HEK293 (cell line): Measurements from ENCODE around the gene CDCP2.

ENCODE experiments used
- CTCF ChIA-PET: fragments of 350-600 bp; formaldehyde crosslinking; extraction: SDS; loops from one replicate; lab custom pipeline; 2021; ENCODE audit warnings: antibody characterized with exemption; lab: Yijun Ruan, JAX
- POLR2A ChIA-PET: fragments of 300-600 bp; formaldehyde crosslinking; extraction: SDS; loops from one replicate; lab custom pipeline; 2020; ENCODE audit warnings: antibody characterized with exemption, inconsistent platforms; lab: Yijun Ruan, JAX
- H3K27ac ChIP-seq: fragments of 200-500 bp; sonication (Bioruptor generic); 2 replicates; pipeline ENCODE4 v1.5.1; 2014; ENCODE audit warnings: low read depth, low read length, control low read depth, inconsistent platforms; ENCODE audit errors: extremely low read depth
- H3K36me3 ChIP-seq, 2 experiments: fragments of 200-500 bp in 1 of 2; sonication (Bioruptor generic) in 1 of 2; 1 replicate in 1 of 2; 2 replicates in 1 of 2; pipeline ENCODE4 v1.5.1; 2014 to 2017; ENCODE audit warnings: inconsistent platforms in 2 of 2, low read length in 2 of 2; ENCODE audit not compliant: control insufficient read depth in 2 of 2, insufficient read depth in 1 of 2
- H3K4me1 ChIP-seq: fragments of 200-500 bp; sonication (Bioruptor generic); 2 replicates; pipeline ENCODE4 v1.5.1; 2014; ENCODE audit warnings: mild to moderate bottlenecking, low read length, inconsistent platforms; ENCODE audit not compliant: control insufficient read depth, insufficient read depth
- H3K4me3 ChIP-seq: 2 replicates; pipeline ENCODE4 v1.5.1; 2011; ENCODE audit warnings: low read depth, mild to moderate bottlenecking, control low read depth, low read length, moderate library complexity
- H3K9me3 ChIP-seq: fragments of 200-500 bp; sonication (Bioruptor generic); 2 replicates; pipeline ENCODE4 v1.5.1; 2014; ENCODE audit warnings: low read depth, low read length, inconsistent platforms; ENCODE audit not compliant: control insufficient read depth, insufficient read depth
- FEZF1 ChIP-seq: fragments of 450-650 bp; formaldehyde crosslinking; IDR thresholded peaks from 2 replicates; pipeline ENCODE4 v1.5.1; 2016; ENCODE audit warnings: missing biosample characterization, missing genetic modification characterization
- KLF10 ChIP-seq: fragments of 450-650 bp; IDR thresholded peaks from 2 replicates; pipeline ENCODE4 v1.5.1; 2018; ENCODE audit warnings: missing biosample characterization, mild to moderate bottlenecking, missing genetic modification characterization
- MYNN ChIP-seq: fragments of 450-650 bp; formaldehyde crosslinking; IDR thresholded peaks from 2 replicates; pipeline ENCODE4 v1.5.1; 2016; ENCODE audit warnings: missing biosample characterization, missing genetic modification characterization, borderline replicate concordance
- OSR2 ChIP-seq: fragments of 450-650 bp; formaldehyde crosslinking; IDR thresholded peaks from 2 replicates; pipeline ENCODE4 v1.5.1; 2016; ENCODE audit warnings: missing biosample characterization, missing genetic modification characterization
- REPIN1 ChIP-seq: fragments of 450-650 bp; formaldehyde crosslinking; IDR thresholded peaks from 2 replicates; pipeline ENCODE4 v1.5.1; 2017; ENCODE audit warnings: missing biosample characterization, missing genetic modification characterization, low read depth
- SCRT2 ChIP-seq: fragments of 450-650 bp; formaldehyde crosslinking; IDR thresholded peaks from 2 replicates; pipeline ENCODE4 v1.5.1; 2016; ENCODE audit warnings: missing biosample characterization, missing genetic modification characterization
- SP2 ChIP-seq: fragments of 450-650 bp; formaldehyde crosslinking; IDR thresholded peaks from 2 replicates; pipeline ENCODE4 v1.5.1; 2016; ENCODE audit warnings: missing biosample characterization, missing genetic modification characterization
- SP7 ChIP-seq: fragments of 450-650 bp; formaldehyde crosslinking; IDR thresholded peaks from 2 replicates; pipeline ENCODE4 v1.5.1; 2016; ENCODE audit warnings: missing biosample characterization, missing genetic modification characterization
- WT1 ChIP-seq: fragments of 450-650 bp; formaldehyde crosslinking; IDR thresholded peaks from 2 replicates; pipeline ENCODE4 v1.5.1; 2016; ENCODE audit warnings: missing biosample characterization, missing genetic modification characterization
- ZFHX2 ChIP-seq: fragments of 450-650 bp; formaldehyde crosslinking; conservative IDR thresholded peaks from 2 replicates; pipeline ENCODE4 v1.5.1; 2016; ENCODE audit warnings: missing biosample characterization, missing genetic modification characterization
- ZNF114 ChIP-seq: fragments of 450-650 bp; formaldehyde crosslinking; IDR thresholded peaks from 2 replicates; pipeline ENCODE4 v1.5.0; 2017; ENCODE audit warnings: missing biosample characterization, missing genetic modification characterization
- ZNF121 ChIP-seq: fragments of 450-650 bp; formaldehyde crosslinking; IDR thresholded peaks from 2 replicates; pipeline ENCODE4 v1.5.1; 2016; ENCODE audit warnings: missing biosample characterization, missing genetic modification characterization
- ZNF184 ChIP-seq: fragments of 450-650 bp; IDR thresholded peaks from 2 replicates; pipeline ENCODE4 v1.5.1; 2018; ENCODE audit warnings: missing biosample characterization, mild to moderate bottlenecking, missing genetic modification characterization
- ZNF2 ChIP-seq: fragments of 450-650 bp; formaldehyde crosslinking; IDR thresholded peaks from 2 replicates; pipeline ENCODE4 v1.5.1; 2016; ENCODE audit warnings: missing biosample characterization, missing genetic modification characterization
- ZNF223 ChIP-seq: fragments of 450-650 bp; formaldehyde crosslinking; IDR thresholded peaks from 2 replicates; pipeline ENCODE4 v1.5.1; 2016; ENCODE audit warnings: missing biosample characterization, missing genetic modification characterization
- ZNF239 ChIP-seq: fragments of 450-650 bp; formaldehyde crosslinking; IDR thresholded peaks from 2 replicates; pipeline ENCODE4 v1.5.1; 2016; ENCODE audit warnings: missing biosample characterization, missing genetic modification characterization
- ZNF341 ChIP-seq: fragments of 450-650 bp; formaldehyde crosslinking; IDR thresholded peaks from 2 replicates; pipeline ENCODE4; 2016; ENCODE audit warnings: low read depth, missing biosample characterization, missing genetic modification characterization
- ZNF416 ChIP-seq: fragments of 450-650 bp; formaldehyde crosslinking; IDR thresholded peaks from 2 replicates; pipeline ENCODE4 v1.5.1; 2016; ENCODE audit warnings: missing biosample characterization, missing genetic modification characterization
- ZNF521 ChIP-seq: fragments of 450-650 bp; formaldehyde crosslinking; IDR thresholded peaks from 2 replicates; pipeline ENCODE4 v1.5.1; 2017; ENCODE audit warnings: missing biosample characterization, mild to moderate bottlenecking, missing genetic modification characterization
- ZNF544 ChIP-seq: fragments of 450-650 bp; formaldehyde crosslinking; IDR thresholded peaks from 2 replicates; pipeline ENCODE4 v1.5.0; 2017; ENCODE audit warnings: missing biosample characterization, missing genetic modification characterization
- ZNF549 ChIP-seq: fragments of 450-650 bp; IDR thresholded peaks from 2 replicates; pipeline ENCODE4 v1.5.1; 2018; ENCODE audit warnings: missing biosample characterization, missing genetic modification characterization, mild to moderate bottlenecking, inconsistent platforms, moderate library complexity
- ZNF626 ChIP-seq: fragments of 450-650 bp; sonication (Bioruptor Pico); formaldehyde crosslinking; IDR thresholded peaks from 2 replicates; pipeline ENCODE4 v1.5.1; 2018; ENCODE audit warnings: missing biosample characterization, missing genetic modification characterization, inconsistent platforms
- ZNF629 ChIP-seq: fragments of 450-650 bp; formaldehyde crosslinking; IDR thresholded peaks from 2 replicates; pipeline ENCODE4 v1.5.1; 2017; ENCODE audit warnings: missing biosample characterization, missing genetic modification characterization
- ZNF660 ChIP-seq: fragments of 450-650 bp; IDR thresholded peaks from 2 replicates; pipeline ENCODE4 v1.5.1; 2018; ENCODE audit warnings: missing biosample characterization, mild to moderate bottlenecking, missing genetic modification characterization
- ZNF76 ChIP-seq: fragments of 450-650 bp; formaldehyde crosslinking; IDR thresholded peaks from 2 replicates; pipeline ENCODE4; 2016; ENCODE audit warnings: low read depth, missing biosample characterization, missing genetic modification characterization, borderline replicate concordance
- TF ChIP-seq, protein P1 (sequence below): fragments of 450-650 bp; formaldehyde crosslinking; IDR thresholded peaks from 2 replicates; pipeline ENCODE4 v1.5.1; 2016; ENCODE audit warnings: missing biosample characterization, missing genetic modification characterization
- TF ChIP-seq, protein P2 (sequence below): fragments of 450-650 bp; formaldehyde crosslinking; IDR thresholded peaks from 2 replicates; pipeline ENCODE4 v1.5.1; 2016; ENCODE audit warnings: missing biosample characterization, missing genetic modification characterization
- TF ChIP-seq, protein P3 (sequence below): fragments of 450-650 bp; formaldehyde crosslinking; IDR thresholded peaks from 2 replicates; pipeline ENCODE4 v1.5.1; 2016; ENCODE audit warnings: missing biosample characterization, missing genetic modification characterization
- TF ChIP-seq, protein P4 (sequence below): sonication (generic); formaldehyde crosslinking; IDR thresholded peaks from 2 replicates; pipeline ENCODE4 v1.8.1; 2022; ENCODE audit warnings: mild to moderate bottlenecking, moderate library complexity, missing genetic modification reagents

The CDCP2 gene

DNA sequence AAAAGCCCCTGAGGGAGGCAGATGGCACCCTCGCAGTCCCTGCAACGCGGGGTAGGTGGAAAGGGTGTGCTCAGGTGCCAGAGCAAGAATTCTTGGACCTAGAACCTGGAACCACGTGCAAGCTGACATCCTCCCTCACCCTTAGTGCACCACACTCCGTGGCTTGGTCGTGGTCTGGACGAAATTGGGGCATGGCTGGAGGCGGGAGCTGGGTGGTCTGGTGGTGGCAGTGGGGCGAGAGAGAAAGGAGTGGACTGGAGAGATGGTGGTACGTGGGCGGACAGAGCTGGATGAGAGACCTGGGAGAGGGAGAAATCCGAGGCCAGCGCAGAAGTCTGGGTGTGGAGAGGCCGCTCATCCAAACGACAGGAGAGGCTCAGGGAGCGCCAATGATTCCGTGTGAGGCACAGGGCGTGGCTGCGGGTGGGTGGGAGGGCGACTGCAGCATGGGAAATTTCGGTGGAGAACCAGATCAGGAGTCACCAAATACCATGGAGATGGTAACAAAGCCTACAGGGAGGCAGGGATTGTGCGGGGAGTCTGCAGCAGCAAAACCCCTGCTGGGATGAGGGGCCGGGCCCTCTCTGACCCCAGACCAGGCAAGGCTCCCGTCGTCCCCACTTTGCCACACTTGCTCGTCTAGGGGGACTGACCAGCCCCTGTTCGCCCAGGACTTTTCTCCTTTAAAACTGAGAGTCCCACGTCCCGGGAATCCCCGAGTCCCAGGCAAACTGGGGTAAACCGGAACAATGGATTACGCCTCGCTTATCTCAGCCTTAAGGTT lies 31.9 kb downstream of the CDCP2 start:
- ChIA-PET POLR2A (interaction anchor here (1.6 kb wide), 1 partner anchor 79 kb away, joined by 7 read pairs; the partner anchor contains the start of genes CYB5RL and MRPL37), CTCF (interaction anchor here (0.5 to 1.3 kb wide), 16 partner anchors 7 to 893 kb away, joined by 3 to 6 read pairs (median 4); no protein-coding TSS in a partner anchor)
- Histone ChIP-seq H3K4me3 (no peak overlapping the region), H3K36me3 (no peaks in the 10 kb centered on the region), H3K9me3 (no peaks in the 10 kb centered on the region), H3K4me1 (no peaks in the 10 kb centered on the region), H3K27ac (no peak overlapping the region)
- TF ChIP-seq OSR2 (tag by site-specific recombination) (no peak), ZNF544 (no peak), ZNF76 (tag by site-specific recombination) (no peak), ZNF121 (tag by site-specific recombination) (no peak), ZNF223 (tag by site-specific recombination) (no peak), KLF10 (tag by site-specific recombination) (no peak), ZNF521 (tag by site-specific recombination) (no peak), SP2 (tag by site-specific recombination) (no peak), SCRT2 (tag by site-specific recombination) (no peak), SP7 (tag by site-specific recombination) (no peak), ZNF629 (no peak), ZNF341 (tag by site-specific recombination) (no peak), FEZF1 (tag by site-specific recombination) (no peak), ZNF549 (tag by site-specific recombination) (no peak)
- TF ChIP-seq, protein P1, sequence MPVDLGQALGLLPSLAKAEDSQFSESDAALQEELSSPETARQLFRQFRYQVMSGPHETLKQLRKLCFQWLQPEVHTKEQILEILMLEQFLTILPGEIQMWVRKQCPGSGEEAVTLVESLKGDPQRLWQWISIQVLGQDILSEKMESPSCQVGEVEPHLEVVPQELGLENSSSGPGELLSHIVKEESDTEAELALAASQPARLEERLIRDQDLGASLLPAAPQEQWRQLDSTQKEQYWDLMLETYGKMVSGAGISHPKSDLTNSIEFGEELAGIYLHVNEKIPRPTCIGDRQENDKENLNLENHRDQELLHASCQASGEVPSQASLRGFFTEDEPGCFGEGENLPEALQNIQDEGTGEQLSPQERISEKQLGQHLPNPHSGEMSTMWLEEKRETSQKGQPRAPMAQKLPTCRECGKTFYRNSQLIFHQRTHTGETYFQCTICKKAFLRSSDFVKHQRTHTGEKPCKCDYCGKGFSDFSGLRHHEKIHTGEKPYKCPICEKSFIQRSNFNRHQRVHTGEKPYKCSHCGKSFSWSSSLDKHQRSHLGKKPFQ (tag by site-specific recombination) = no peak
- TF ChIP-seq, protein P2, sequence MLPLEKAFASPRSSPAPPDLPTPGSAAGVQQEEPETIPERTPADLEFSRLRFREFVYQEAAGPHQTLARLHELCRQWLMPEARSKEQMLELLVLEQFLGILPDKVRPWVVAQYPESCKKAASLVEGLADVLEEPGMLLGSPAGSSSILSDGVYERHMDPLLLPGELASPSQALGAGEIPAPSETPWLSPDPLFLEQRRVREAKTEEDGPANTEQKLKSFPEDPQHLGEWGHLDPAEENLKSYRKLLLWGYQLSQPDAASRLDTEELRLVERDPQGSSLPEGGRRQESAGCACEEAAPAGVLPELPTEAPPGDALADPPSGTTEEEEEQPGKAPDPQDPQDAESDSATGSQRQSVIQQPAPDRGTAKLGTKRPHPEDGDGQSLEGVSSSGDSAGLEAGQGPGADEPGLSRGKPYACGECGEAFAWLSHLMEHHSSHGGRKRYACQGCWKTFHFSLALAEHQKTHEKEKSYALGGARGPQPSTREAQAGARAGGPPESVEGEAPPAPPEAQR = no peak

DNA sequence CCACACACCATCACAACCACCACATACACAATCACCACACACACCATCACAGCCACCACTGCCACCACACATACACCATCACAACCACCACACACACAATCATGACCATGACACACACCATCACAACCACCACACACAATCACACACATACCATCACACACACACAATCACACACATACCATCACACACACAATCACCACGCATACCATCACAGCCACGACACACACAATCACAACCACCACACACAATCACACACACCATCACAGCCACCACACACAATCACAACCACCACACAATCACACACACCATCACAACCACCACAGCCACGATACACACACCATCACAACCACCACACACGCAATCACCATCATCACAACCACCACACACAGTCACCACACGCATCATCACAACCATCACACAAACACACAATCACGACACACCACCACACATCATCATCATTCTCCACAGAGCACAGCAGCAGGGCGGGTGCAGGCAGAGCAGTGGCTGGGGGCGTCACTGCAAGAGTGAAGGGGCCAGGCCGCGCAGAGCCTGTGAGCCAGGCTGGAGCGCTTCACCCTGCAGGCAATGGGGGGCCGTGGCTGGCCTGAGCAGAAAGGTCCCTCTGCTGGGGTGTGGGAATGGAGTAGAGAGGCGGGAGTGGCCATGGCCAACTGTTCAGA lies 32.6 kb downstream of the CDCP2 start:
- Histone ChIP-seq H3K27ac (no peak overlapping the region), H3K36me3 (no peaks in the 10 kb centered on the region), H3K4me1 (no peaks in the 10 kb centered on the region), H3K4me3 (no peak overlapping the region), H3K9me3 (no peaks in the 10 kb centered on the region)
- CTCF ChIA-PET = interaction anchor here (1.3 kb wide), 1 partner anchor 17 kb away, joined by 3 read pairs; no protein-coding TSS in a partner anchor
- POLR2A ChIA-PET = no interaction called here
- 0 out of 2 replicates have a peak, but pooled peaks have one; percentile 25 for TF ChIP-seq MYNN
- peak; percentile 45; the same call in 1 of the 2 replicates for TF ChIP-seq ZNF2 (tag by site-specific recombination)
- TF ChIP-seq, protein P3, sequence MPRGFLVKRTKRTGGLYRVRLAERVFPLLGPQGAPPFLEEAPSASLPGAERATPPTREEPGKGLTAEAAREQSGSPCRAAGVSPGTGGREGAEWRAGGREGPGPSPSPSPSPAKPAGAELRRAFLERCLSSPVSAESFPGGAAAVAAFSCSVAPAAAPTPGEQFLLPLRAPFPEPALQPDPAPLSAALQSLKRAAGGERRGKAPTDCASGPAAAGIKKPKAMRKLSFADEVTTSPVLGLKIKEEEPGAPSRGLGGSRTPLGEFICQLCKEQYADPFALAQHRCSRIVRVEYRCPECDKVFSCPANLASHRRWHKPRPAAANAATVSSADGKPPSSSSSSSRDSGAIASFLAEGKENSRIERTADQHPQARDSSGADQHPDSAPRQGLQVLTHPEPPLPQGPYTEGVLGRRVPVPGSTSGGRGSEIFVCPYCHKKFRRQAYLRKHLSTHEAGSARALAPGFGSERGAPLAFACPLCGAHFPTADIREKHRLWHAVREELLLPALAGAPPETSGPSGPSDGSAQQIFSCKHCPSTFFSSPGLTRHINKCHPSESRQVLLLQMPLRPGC (tag by site-specific recombination) = peak; percentile 63
- no peak for TF ChIP-seq ZNF184 (tag by site-specific recombination)
- TF ChIP-seq REPIN1 (tag by site-specific recombination) = no peak
- TF ChIP-seq, protein P4, sequence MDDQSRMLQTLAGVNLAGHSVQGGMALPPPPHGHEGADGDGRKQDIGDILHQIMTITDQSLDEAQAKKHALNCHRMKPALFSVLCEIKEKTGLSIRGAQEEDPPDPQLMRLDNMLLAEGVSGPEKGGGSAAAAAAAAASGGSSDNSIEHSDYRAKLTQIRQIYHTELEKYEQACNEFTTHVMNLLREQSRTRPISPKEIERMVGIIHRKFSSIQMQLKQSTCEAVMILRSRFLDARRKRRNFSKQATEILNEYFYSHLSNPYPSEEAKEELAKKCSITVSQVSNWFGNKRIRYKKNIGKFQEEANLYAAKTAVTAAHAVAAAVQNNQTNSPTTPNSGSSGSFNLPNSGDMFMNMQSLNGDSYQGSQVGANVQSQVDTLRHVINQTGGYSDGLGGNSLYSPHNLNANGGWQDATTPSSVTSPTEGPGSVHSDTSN (CRISPR knock-in tag) = no peak
- no peak for TF ChIP-seq ZNF626 (tag by site-specific recombination)
- TF ChIP-seq WT1 (tag by site-specific recombination) = no peak
- peak; percentile 80 for TF ChIP-seq ZNF239
- TF ChIP-seq ZNF114 (tag by site-specific recombination) = peak; percentile 92; the same call in 1 of the 2 replicates
- TF ChIP-seq ZNF660 = no peak
- TF ChIP-seq ZFHX2 (tag by site-specific recombination) = no peak
- no peak for TF ChIP-seq ZNF416 (tag by site-specific recombination)
